OCI-LY7 (cell line): ENCODE measurements around the gene NR1H2. TPM values are rescaled to one million over a fixed set of nuclear protein-coding genes. Genes with fewer than 3 reads are reported as not detected.

Experiments
- BruUV-seq: library from RNA; stranded (reverse); fragments of 400-500 nt; replicated peaks from 2 replicates; lab custom pipeline; 2021; lab: Mats Ljungman, UMichigan
- CTCF ChIA-PET: fragments of 300-600 bp; sonication (Branson Sonifier 250); formaldehyde crosslinking; loops from one replicate; lab custom pipeline; 2022; ENCODE audit warnings: antibody characterized with exemption; ENCODE audit not compliant: unreplicated experiment; lab: Charles Lee
- POLR2A ChIA-PET: fragments of 300-600 bp; sonication (Branson Sonifier 250); formaldehyde crosslinking; loops from one replicate; lab custom pipeline; 2022; ENCODE audit warnings: antibody characterized with exemption; lab: Charles Lee
- DNase-seq: peaks from one replicate; pipeline ENCODE4 v3.0.0-alpha.2; 2015; ENCODE audit warnings: low spot score
- H2AFZ ChIP-seq: fragments of 200-600 bp; sonication (generic), shearing (Covaris generic); 2 replicates; pipeline ENCODE4 v1.6.1; 2014; ENCODE audit warnings: mild to moderate bottlenecking, antibody characterized with exemption, low read length, moderate library complexity
- H3K27ac ChIP-seq: fragments of 200-600 bp; sonication (generic); 2 replicates; pipeline ENCODE4 v1.5.1; 2014; ENCODE audit warnings: mixed run types, low read depth, mild to moderate bottlenecking, moderate library complexity, low read length, inconsistent platforms; ENCODE audit not compliant: poor library complexity, severe bottlenecking
- H3K36me3 ChIP-seq: fragments of 200-600 bp; sonication (generic); 2 replicates; pipeline ENCODE4 v1.6.1; 2014; ENCODE audit warnings: mild to moderate bottlenecking, antibody characterized with exemption, low read length, moderate library complexity, mixed read lengths; ENCODE audit not compliant: insufficient read depth
- H3K4me1 ChIP-seq: fragments of 200-600 bp; sonication (generic); 2 replicates; pipeline ENCODE4 v1.5.1; 2014; ENCODE audit warnings: mild to moderate bottlenecking, low read length; ENCODE audit not compliant: insufficient read depth, poor library complexity, severe bottlenecking
- H3K4me2 ChIP-seq: fragments of 200-600 bp; sonication (generic); 2 replicates; pipeline ENCODE4 v1.6.1; 2014; ENCODE audit warnings: mild to moderate bottlenecking, low read length
- H3K4me3 ChIP-seq: fragments of 200-600 bp; sonication (generic); 2 replicates; pipeline ENCODE4 v1.5.1; 2014; ENCODE audit warnings: mild to moderate bottlenecking, low read depth, low read length; ENCODE audit not compliant: poor library complexity, severe bottlenecking
- H3K79me2 ChIP-seq: fragments of 200-600 bp; sonication (generic); 2 replicates; pipeline ENCODE4 v1.6.1; 2016; ENCODE audit warnings: low read depth, mild to moderate bottlenecking, low read length, moderate library complexity, mixed read lengths; ENCODE audit not compliant: insufficient read depth
- H3K9me2 ChIP-seq: fragments of 200-600 bp; sonication (generic); 2 replicates; pipeline ENCODE4 v1.6.1; 2016; ENCODE audit warnings: mild to moderate bottlenecking, low read length, mixed read lengths; ENCODE audit not compliant: insufficient read depth
- H3K9me3 ChIP-seq: fragments of 200-600 bp; sonication (generic); 2 replicates; pipeline ENCODE4 v1.6.1; 2014; ENCODE audit warnings: mild to moderate bottlenecking, mixed run types, low read length, mixed read lengths
- H4K20me1 ChIP-seq: fragments of 200-600 bp; sonication (generic); 2 replicates; pipeline ENCODE4 v1.6.1; 2014; ENCODE audit warnings: mild to moderate bottlenecking, antibody characterized with exemption, low read length, moderate library complexity, mixed read lengths; ENCODE audit not compliant: insufficient read depth
- EZH2phosphoT487 ChIP-seq: fragments of 200-600 bp; sonication (generic); IDR thresholded peaks from 2 replicates; pipeline ENCODE4 v1.6.1; 2018; ENCODE audit warnings: low read depth, borderline replicate concordance, mild to moderate bottlenecking, mixed run types, antibody characterized with exemption, low read length, moderate library complexity, mixed read lengths
- intact Hi-C: fragments of 100-400 bp; cut with micrococcal nuclease; formaldehyde crosslinking; loops from one replicate; pipeline ENCODE4 v1.10.0; 2022; ENCODE audit not compliant: unreplicated experiment
- total RNA-seq, 2 experiments: library from RNA; depleted of rRNA in 1 of 2; stranded (reverse); fragments of >200 nt in 1 of 2; shearing (Covaris generic) in 1 of 2; gene quantifications; 2 replicates each; pipeline ENCODE4 v1.2.3, GENCODE V29; 2014 to 2022
- TF ChIP-seq, protein P1 (sequence below): fragments of 200-600 bp; sonication (generic); conservative IDR thresholded peaks from 2 replicates; pipeline ENCODE4 v1.5.1; 2014; ENCODE audit warnings: mild to moderate bottlenecking, antibody characterized with exemption, low read length, moderate library complexity, mixed read lengths

Gene NR1H2
- total RNA-seq, 2 experiments from 2014 or later: 41.2 to 65.7 TPM

DNA sequence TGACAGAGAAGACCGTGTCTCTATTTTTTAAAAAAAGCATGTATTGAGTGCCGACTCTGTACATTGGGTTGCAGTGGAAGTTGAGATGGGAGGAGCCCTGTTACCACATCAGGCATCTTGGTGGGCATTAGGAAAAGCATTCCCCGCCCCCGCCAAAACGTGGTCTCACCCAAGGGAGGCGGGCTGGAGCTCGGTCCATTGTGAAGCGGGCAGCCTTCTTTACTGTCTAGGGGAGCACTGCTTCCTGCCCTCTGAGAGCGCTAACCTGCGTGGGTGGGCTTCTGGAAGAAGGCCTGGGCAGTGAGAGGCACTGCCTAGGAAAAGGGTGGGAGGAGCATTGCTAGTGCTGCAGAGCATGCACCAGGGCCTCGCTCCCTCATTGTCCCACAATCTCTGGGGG is 3.9 kb downstream of the NR1H2 start:
- POLR2A ChIA-PET: no interaction called here
- peaks cover 59% of the 10 kb centered on the region for H3K36me3 ChIP-seq

DNA sequence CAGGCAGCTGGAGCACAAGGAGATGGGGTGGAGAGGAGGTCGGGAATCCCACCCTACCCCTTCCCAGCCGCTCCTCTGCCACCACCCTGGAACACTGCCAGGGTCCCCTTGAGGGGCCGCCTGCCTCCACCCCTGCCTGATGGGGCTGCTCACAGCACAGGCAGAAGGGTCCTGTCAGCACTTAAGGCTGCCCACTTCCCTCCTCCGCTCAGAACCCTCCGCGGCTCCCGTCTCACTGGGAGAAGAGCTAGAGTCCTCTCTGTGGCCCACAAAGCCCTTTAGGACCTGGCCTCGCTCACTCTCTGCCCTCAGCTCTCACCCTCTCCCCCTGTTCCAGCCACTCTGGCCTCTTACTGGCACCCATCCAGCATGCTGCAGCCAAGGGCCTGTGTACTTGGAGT is 4.5 kb downstream of the NR1H2 start:
- Histone ChIP-seq H3K9me3 (no peaks in the 10 kb centered on the region), H3K4me2 (no peak overlapping the region), H3K36me3 (peaks cover 61% of the 10 kb centered on the region), H3K4me3 (no peak overlapping the region), H2AFZ (no peak overlapping the region), H3K79me2 (peaks cover 20% of the 10 kb centered on the region), H3K27ac (no peak overlapping the region), H3K9me2 (no peaks in the 10 kb centered on the region), H4K20me1 (0 out of 2 replicates have a peak, but pooled peaks cover 7% of the 10 kb centered on the region), H3K4me1 (peaks cover 28% of the 10 kb centered on the region)
- intact Hi-C loops: no loop called here
- no peak for DNase-seq
- POLR2A ChIA-PET: no interaction called here
- TF ChIP-seq, protein P1, sequence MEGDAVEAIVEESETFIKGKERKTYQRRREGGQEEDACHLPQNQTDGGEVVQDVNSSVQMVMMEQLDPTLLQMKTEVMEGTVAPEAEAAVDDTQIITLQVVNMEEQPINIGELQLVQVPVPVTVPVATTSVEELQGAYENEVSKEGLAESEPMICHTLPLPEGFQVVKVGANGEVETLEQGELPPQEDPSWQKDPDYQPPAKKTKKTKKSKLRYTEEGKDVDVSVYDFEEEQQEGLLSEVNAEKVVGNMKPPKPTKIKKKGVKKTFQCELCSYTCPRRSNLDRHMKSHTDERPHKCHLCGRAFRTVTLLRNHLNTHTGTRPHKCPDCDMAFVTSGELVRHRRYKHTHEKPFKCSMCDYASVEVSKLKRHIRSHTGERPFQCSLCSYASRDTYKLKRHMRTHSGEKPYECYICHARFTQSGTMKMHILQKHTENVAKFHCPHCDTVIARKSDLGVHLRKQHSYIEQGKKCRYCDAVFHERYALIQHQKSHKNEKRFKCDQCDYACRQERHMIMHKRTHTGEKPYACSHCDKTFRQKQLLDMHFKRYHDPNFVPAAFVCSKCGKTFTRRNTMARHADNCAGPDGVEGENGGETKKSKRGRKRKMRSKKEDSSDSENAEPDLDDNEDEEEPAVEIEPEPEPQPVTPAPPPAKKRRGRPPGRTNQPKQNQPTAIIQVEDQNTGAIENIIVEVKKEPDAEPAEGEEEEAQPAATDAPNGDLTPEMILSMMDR: no peak
- TF ChIP-seq EZH2phosphoT487: no peak
- BruUV-seq: no TSS peak
- CTCF ChIA-PET: interaction anchor here (0.7 kb wide), 1 partner anchor 35 kb away, joined by 4 read pairs; no protein-coding TSS in a partner anchor

More for the DNA sequence above, 3.9 kb downstream of the NR1H2 start:
- H4K20me1 ChIP-seq: 0 out of 2 replicates have a peak, but pooled peaks cover 7% of the 10 kb centered on the region
- BruUV-seq: no TSS peak
- H3K4me2 ChIP-seq: no peak overlapping the region
- peaks cover 27% of the 10 kb centered on the region for H3K4me1 ChIP-seq
- H3K4me3 ChIP-seq: no peak overlapping the region
- intact Hi-C loops: no loop called here
- H3K27ac ChIP-seq: no peak overlapping the region
- H2AFZ ChIP-seq: no peak overlapping the region
- no peak for TF ChIP-seq EZH2phosphoT487
- TF ChIP-seq, protein P1: no peak
- CTCF ChIA-PET: interaction anchor here (0.7 kb wide), 1 partner anchor 35 kb away, joined by 4 read pairs; no protein-coding TSS in a partner anchor
- no peak for DNase-seq
- H3K79me2 ChIP-seq: peaks cover 14% of the 10 kb centered on the region
- H3K9me2 ChIP-seq: no peaks in the 10 kb centered on the region
- H3K9me3 ChIP-seq: no peaks in the 10 kb centered on the region

DNA sequence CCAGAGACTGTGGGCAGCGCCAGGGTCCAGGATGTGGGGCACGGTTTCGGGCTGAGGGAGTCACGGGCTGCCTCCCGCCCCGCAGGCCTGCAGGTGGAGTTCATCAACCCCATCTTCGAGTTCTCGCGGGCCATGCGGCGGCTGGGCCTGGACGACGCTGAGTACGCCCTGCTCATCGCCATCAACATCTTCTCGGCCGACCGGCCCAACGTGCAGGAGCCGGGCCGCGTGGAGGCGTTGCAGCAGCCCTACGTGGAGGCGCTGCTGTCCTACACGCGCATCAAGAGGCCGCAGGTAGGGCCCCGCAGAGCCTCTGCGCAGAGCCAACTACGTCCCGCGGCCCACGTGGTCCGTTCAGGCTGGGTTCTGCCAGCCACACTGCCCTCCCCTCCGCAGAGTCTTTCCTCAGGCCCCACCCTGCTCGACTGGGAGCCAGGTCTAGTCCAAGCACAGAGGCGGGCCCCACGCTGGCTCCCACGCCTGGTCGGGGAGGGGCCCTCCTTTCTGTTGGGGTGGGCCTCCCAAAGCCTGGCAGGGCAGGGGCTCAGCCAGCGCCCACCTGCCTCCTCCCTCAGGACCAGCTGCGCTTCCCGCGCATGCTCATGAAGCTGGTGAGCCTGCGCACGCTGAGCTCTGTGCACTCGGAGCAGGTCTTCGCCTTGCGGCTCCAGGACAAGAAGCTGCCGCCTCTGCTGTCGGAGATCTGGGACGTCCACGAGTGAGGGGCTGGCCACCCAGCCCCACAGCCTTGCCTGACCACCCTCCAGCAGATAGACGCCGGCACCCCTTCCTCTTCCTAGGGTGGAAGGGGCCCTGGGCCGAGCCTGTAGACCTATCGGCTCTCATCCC is 5.8 kb downstream of the NR1H2 start:
- DNase-seq: no peak
- peaks cover 74% of the 10 kb centered on the region for H3K36me3 ChIP-seq
- POLR2A ChIA-PET: no interaction called here

More for the DNA sequence above, 5.8 kb downstream of the NR1H2 start:
- peaks cover 7% of the 10 kb centered on the region; the same call in 1 of the 2 replicates for H4K20me1 ChIP-seq
- no peak overlapping the region for H3K27ac ChIP-seq
- CTCF ChIA-PET: no interaction called here
- no peak overlapping the region for H2AFZ ChIP-seq
- no TSS peak for BruUV-seq
- TF ChIP-seq, protein P1: no peak
- no peak for TF ChIP-seq EZH2phosphoT487
- no peak overlapping the region for H3K4me2 ChIP-seq
- H3K79me2 ChIP-seq: peaks cover 33% of the 10 kb centered on the region
- no peaks in the 10 kb centered on the region for H3K9me3 ChIP-seq
- peaks cover 26% of the 10 kb centered on the region for H3K4me1 ChIP-seq
- no peak overlapping the region for H3K4me3 ChIP-seq
- no peaks in the 10 kb centered on the region for H3K9me2 ChIP-seq
- intact Hi-C loops: no loop called here
